H1 (cell line): ENCODE results near the gene TTLL1. TPM values are rescaled to one million over a fixed set of nuclear protein-coding genes. Genes with fewer than 3 reads are reported as not detected.
A peak's percentile ranks its signal among the peaks of the same experiment; 100 is the strongest.

Experiments used
- CHD2 ChIP-seq: IDR thresholded peaks from 2 replicates; pipeline ENCODE4 v1.6.1; 2012; ENCODE audit warnings: low read length, improper control_type of control experiment
- CHD7 ChIP-seq: fragments of 300-600 bp; sonication (generic); IDR thresholded peaks from 2 replicates; pipeline ENCODE4 v1.7.1; 2012; ENCODE audit warnings: low read length, moderate library complexity, mild to moderate bottlenecking, inconsistent platforms; ENCODE audit not compliant: insufficient replicate concordance
- CTCF ChIP-seq, 3 experiments: IDR thresholded peaks; 1 replicate in 2 of 3; 2 replicates in 1 of 3; pipeline versions ENCODE4 v1.5.1 to v1.6.1; 2011; ENCODE audit warnings: low read length in 3 of 3, mild to moderate bottlenecking in 3 of 3, inconsistent platforms in 2 of 3, low read depth in 1 of 3, moderate library complexity in 1 of 3; ENCODE audit not compliant: insufficient read depth in 1 of 3; ENCODE audit errors: control extremely low read depth in 1 of 3
- polyA plus RNA-seq, 7 experiments: library from polyadenylated mRNA; depleted of rRNA in 3 of 7; stranded (reverse) in 5 of 7; unstranded in 2 of 7; fragments of >200 nt in 5 of 7; fragments of 200-250 nt in 2 of 7; gene quantifications; 1 replicate in 5 of 7; 2 replicates in 1 of 7; 4 replicates in 1 of 7; pipeline versions ENCODE4 v1.2.1 to v1.2.3, GENCODE V29; 2011 to 2013; ENCODE audit warnings: missing spikeins in 2 of 7, mixed read lengths in 2 of 7
- total RNA-seq: library from RNA; stranded (reverse); fragmentation: NEBNext Ultra II Directional; extraction: Animal tissue kit (Norgen Biotek cat#: 25700); gene quantifications from 2 replicates; pipeline ENCODE4 v1.2.1, GENCODE V29; 2021

Gene TTLL1
- total and polyA plus RNA-seq, 2 of the 8 experiments (the other 6 are each of a cell fraction or from before 2014, with no cell fraction given): 5.0 to 13.8 TPM

GRCh38 chr22:43060183-43060582 is 29.0 kb downstream of the TTLL1 start (continued):
- TF ChIP-seq CHD7: no peak
- TF ChIP-seq CHD2: 0 out of 2 replicates have a peak, but pooled peaks have one; percentile 13
- peak; percentile 93 to 99 (median 99) for TF ChIP-seq CTCF (IDR thresholded peaks at IDR 0.05; ENCODE audit: control extremely low read depth in 1 of 3, insufficient read depth in 1 of 3, low read depth in 1 of 3, low read length in 3 of 3)
